Measurements from ENCODE around the gene ECE2.

The ECE2 gene

DNA sequence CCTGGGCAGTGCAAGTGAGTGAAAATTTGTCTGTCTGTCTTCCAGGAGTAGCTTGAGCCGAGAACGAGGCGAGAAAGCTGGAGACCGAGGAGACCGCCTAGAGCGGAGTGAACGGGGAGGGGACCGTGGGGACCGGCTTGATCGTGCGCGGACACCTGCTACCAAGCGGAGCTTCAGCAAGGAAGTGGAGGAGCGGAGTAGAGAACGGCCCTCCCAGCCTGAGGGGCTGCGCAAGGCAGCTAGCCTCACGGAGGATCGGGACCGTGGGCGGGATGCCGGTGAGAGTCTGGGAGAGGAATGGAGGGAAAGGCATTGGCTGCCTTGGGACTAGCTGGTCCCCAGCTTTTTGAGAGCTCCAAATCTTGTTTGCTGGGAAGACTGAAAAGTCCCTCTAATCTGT is 51.3 kb downstream of the ECE2 start:
- TF ChIP-seq JUND (IDR thresholded peaks at IDR 0.05; ENCODE audit: low read depth), result no peak
- in situ Hi-C loops (cut with HindIII; ENCODE audit: low pct_unique_long_range_greater_than_20kb, low sequenced_read_pairs), result no loop called here
- DNase-seq (ENCODE audit: low read depth in 1 of 2, low spot score in 1 of 2), result peak in 1 of 2 experiments; percentile 0

DNA sequence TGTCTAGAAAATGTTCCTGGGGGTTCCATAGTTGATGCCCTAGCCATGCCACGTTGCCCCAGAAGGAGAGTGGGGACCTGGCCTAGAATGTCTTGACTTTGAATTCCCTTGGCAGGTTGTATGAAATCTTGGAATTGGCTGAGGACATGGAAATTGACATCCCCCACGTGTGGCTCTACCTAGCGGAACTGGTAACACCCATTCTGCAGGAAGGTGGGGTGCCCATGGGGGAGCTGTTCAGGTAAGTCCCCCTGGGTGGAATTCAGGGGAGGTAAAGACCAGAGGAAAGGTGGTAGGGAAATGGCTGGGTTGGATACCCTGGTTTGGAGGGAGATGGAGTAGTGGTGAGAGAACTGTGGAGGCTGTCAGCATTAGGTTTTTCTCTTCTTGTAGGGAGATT is 52.7 kb downstream of the ECE2 start:
- in situ Hi-C loops (cut with HindIII; ENCODE audit: low pct_unique_long_range_greater_than_20kb, low sequenced_read_pairs), result no loop called here
- no peak for DNase-seq (ENCODE audit: low read depth in 1 of 2, low spot score in 1 of 2)
- TF ChIP-seq JUND (IDR thresholded peaks at IDR 0.05; ENCODE audit: low read depth), result no peak

DNA sequence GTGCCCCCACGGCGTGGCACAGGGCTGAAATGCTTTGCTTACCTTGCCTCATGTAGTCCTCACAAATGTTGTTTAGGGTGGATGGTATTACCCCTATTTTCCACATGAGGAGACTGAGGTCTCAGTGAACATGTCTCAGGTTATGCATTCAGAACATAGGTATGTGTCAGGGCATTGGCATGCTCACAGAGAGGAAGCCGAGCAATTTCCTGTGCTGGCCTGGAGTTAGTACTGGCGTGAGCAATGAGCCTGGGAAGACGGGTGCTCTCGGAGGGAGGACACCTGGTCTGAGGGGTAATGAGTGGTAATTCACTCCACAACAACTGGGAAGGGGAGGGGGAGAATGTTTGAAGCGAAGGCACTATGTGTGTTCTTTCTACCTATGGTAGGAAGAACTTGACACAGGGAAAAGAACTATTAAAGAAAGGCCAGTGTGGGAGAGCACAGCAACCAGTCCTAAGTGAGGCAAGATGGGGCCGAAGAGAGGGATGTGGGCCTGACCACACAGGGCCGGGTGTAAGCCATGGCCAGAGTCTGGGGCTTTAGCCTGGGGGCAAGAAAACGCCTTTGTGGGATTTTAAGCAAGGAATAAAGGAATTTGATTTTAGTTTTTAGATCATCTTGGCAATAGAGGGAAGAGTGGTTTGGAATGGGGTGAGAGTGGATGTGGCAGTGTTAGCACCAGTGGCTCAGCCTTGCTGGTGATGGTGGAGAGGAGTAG is 56.7 kb downstream of the ECE2 start:
- no peak for DNase-seq (ENCODE audit: low read depth in 1 of 2, low spot score in 1 of 2)
- in situ Hi-C loops (cut with HindIII; ENCODE audit: low pct_unique_long_range_greater_than_20kb, low sequenced_read_pairs), result no loop called here
- no peak for TF ChIP-seq JUND (IDR thresholded peaks at IDR 0.05; ENCODE audit: low read depth)

DNA sequence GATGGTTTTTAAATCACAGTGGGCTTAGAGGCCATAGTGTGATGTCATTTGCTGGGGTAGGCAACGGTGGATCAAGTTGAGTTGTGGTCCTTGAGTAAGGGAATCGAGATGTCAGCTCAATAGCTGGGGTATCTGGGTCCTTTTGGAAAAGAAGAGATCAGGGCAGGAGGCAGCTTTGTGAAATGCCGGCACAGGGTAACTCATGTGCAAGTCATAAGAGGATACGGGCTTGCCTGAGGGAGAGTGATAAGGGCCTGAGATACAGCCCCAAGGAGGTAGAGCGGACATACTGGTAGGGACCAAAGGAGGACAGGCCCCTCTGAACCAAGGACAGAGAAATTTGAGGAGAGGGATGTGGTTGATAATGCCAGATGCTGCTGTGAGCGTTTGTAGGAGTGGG is 57.4 kb downstream of the ECE2 start:
- no peak for DNase-seq (ENCODE audit: low read depth in 1 of 2, low spot score in 1 of 2)
- no peak for TF ChIP-seq JUND (IDR thresholded peaks at IDR 0.05; ENCODE audit: low read depth)
- in situ Hi-C loops (cut with HindIII; ENCODE audit: low pct_unique_long_range_greater_than_20kb, low sequenced_read_pairs), result no loop called here

DNA sequence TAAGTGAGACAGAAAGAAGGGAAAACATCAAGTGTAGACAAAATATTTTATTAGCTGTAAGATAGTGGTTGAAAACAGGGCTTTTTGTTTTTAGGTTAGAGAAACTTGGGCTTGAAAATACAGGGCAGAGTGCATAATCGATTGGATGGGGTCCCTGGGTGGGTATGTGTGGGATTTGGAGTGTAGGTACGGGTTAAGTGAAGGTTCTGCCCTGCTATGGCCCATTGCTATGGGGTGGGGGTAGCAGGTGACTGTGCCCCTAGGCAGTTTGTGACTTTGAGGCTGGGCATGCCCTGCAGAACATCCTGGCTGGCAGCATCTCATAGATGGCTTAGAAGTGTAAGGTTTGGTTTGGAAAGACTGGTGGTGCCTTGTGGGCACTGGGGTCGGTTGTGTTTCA is 57.9 kb downstream of the ECE2 start:
- no peak for TF ChIP-seq JUND (IDR thresholded peaks at IDR 0.05; ENCODE audit: low read depth)
- no peak for DNase-seq (ENCODE audit: low read depth in 1 of 2, low spot score in 1 of 2)
- in situ Hi-C loops (cut with HindIII; ENCODE audit: low pct_unique_long_range_greater_than_20kb, low sequenced_read_pairs), result no loop called here

DNA sequence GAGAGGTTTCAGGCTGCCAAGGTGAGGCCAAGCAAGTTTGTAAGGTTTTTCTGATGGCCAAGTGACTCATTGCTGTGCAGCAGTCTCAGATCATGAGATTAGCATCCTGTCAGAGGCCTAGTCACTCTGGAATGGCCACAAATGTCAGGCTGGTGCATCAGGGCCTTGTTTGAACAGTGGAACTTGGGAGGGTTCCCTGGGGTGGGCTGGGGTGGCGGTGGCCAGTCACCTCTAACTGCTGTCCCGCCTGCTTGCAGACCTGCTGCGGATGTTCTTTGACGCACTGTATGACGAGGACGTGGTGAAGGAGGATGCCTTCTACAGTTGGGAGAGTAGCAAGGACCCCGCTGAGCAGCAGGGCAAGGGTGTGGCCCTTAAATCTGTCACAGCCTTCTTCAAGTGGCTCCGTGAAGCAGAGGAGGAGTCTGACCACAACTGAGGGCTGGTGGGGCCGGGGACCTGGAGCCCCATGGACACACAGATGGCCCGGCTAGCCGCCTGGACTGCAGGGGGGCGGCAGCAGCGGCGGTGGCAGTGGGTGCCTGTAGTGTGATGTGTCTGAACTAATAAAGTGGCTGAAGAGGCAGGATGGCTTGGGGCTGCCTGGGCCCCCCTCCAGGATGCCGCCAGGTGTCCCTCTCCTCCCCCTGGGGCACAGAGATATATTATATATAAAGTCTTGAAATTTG is 58.8 kb downstream of the ECE2 start:
- peak; percentile 58; the same call in 1 of the 2 replicates for TF ChIP-seq JUND (IDR thresholded peaks at IDR 0.05; ENCODE audit: low read depth)
- in situ Hi-C loops (cut with HindIII; ENCODE audit: low pct_unique_long_range_greater_than_20kb, low sequenced_read_pairs), result no loop called here
- peak; percentile 64 to 78 for DNase-seq (ENCODE audit: low read depth in 1 of 2, low spot score in 1 of 2)

DNA sequence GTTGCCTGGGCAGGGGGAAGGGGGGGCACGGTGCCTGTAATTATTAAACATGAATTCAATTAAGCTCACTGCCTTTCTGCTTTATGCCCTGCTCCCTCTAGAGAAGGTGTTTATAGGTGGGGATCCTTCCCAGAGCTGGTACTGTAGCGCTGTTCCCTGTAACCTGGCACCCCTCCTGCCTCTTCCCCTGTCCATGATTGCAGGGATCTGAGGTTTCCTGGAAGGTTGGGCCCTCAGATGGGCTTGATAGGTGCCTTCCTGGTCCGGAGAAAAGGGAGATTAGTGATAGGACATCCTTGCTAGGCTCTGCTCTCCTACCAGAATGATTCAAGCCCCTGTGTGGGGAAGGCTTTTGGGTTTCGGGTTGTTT is 59.5 kb downstream of the ECE2 start:
- in situ Hi-C loops (cut with HindIII; ENCODE audit: low pct_unique_long_range_greater_than_20kb, low sequenced_read_pairs), result no loop called here
- peak in 1 of 2 experiments; percentile 55 for DNase-seq (ENCODE audit: low read depth in 1 of 2, low spot score in 1 of 2)
- no peak for TF ChIP-seq JUND (IDR thresholded peaks at IDR 0.05; ENCODE audit: low read depth)

DNA sequence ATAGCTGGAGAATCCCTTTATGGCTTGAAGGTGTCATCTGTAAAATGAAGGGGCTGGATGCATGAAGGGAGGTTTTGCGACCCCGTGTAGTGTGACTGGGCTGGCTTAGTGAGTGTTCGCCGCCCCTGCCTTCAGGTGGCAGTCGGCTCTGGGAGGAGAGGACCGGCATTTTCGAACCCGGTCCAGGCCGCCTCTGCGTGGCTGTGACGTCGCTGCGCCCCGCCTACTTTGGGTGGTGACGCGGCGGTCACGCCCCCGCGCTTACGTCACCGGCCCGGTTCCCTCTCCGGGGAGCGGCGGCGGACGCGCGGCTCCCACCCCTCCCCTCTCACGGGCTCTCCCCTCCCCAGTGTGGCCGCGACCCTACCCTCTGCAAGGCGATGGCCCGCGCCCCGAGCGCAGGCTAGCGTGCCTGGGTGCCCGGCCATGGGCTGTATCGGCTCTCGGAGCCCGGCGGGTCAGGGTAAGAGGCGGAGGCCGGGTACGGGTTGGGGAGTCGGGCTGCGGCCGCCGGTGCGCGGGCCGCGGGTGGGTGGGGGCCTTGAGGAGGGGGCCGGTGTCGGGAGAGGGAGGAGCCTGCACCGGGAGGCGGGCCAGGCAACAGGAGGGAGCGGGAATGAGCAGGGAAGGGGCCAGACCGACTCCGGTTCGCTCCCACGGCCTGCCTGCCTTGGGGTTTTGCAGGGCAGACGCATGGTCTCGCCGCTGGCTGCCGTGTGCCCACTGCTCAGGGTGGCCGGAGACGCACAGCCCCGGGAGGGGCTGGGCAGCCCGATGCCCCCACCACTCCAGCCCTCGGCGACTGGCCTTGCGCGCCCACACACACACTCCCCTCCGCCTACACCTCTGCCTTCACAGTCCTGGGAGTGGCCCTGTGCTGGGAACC is 60.1 kb downstream of the ECE2 start:
- DNase-seq (ENCODE audit: low read depth in 1 of 2, low spot score in 1 of 2), result peak; percentile 94 to 97
- in situ Hi-C loops (cut with HindIII; ENCODE audit: low pct_unique_long_range_greater_than_20kb, low sequenced_read_pairs), result no loop called here

DNA sequence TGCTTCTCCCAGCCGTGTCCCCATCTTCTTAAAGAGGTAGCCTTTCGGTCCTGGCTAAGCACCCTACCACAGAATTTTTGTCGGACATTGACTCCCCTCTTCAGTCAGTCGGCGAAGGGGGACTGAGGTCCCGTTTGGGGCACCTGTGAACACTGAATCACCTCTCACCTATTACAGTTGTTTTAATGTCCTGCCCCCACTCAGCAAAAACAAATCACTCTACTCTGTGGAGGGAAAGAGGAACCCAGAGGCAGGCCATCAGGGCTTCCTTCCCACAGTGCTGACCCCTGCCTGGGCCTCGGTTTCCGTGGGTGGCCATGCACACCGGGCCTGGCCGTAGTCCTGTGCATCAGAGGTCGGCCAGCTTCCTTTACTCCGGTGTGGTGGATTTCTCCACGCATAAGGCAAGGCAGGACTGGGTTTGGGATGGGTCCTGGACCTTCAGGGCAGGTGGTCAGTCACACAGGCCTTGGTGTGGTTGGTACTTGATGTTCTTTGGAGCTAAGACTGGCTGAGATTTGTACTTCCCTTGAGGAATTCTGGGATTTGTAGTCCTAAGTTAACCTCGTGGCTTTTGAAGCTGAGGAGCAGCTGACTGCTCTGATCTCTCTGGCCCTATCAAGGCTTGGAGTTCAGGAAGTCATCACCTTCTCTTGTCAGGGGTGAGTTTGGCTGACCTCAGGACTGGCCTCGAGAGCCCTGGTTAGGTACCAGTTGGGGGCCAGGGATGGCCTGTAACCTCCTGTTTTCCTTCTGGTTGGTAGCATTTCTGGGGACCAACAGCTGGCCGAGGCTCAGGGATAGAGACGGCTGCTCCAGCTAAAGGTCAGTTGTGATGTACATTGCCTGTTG is 61.0 kb downstream of the ECE2 start:
- in situ Hi-C loops (cut with HindIII; ENCODE audit: low pct_unique_long_range_greater_than_20kb, low sequenced_read_pairs), result no loop called here
- peak; percentile 72 to 86 for DNase-seq (ENCODE audit: low read depth in 1 of 2, low spot score in 1 of 2)

More for the DNA sequence above, 60.1 kb downstream of the ECE2 start:
- TF ChIP-seq JUND (IDR thresholded peaks at IDR 0.05; ENCODE audit: low read depth), result no peak; the same call in 1 of the 2 replicates

DNA sequence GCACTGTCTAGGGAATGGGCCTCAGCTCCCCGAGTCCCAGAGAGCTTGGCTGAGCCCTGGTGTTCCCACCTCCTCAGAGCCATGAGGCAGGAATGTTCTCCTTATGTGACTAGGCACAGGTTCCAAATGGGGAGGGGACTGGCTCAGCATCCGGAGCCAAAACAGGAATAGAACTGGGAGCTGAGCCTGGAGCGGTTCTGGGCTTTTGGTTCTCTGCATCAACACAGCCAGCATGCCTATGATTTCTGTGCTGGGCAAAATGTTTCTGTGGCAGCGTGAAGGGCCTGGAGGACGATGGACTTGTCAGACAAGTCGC is 61.5 kb downstream of the ECE2 start, which contains the start of gene FAM131A:
FAM131A (plus strand) TSS at position 202 of the 316 bp plus-strand sequence; CDS start at position 233, 31 bp downstream.
- in situ Hi-C loops (cut with HindIII; ENCODE audit: low pct_unique_long_range_greater_than_20kb, low sequenced_read_pairs), result no loop called here
- DNase-seq (ENCODE audit: low read depth in 1 of 2, low spot score in 1 of 2), result no peak
- TF ChIP-seq JUND (IDR thresholded peaks at IDR 0.05; ENCODE audit: low read depth), result no peak

More for the DNA sequence above, 61.0 kb downstream of the ECE2 start:
- TF ChIP-seq JUND (IDR thresholded peaks at IDR 0.05; ENCODE audit: low read depth), result no peak

DNA sequence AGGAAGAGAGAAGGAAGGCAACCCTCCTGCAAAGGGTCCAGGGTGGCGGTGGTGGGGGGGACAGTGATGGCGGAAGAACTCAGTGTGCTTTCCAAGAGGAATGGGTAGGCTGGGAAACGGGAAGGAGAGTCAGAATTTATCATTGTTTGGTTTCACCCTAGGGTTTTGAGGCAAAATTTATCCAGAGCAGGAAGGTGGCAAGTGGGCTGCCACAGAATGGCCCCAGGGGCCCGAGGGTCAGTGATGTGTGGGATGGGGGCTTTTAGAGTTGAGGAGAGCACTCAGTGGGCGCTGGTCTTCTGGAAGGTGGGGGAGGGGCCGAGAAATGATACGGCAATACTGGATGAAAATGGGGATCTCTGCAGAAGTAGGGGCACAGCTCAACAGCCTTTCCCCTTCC is 62.2 kb downstream of the ECE2 start:
- TF ChIP-seq JUND (IDR thresholded peaks at IDR 0.05; ENCODE audit: low read depth), result no peak
- no peak for DNase-seq (ENCODE audit: low read depth in 1 of 2, low spot score in 1 of 2)
- in situ Hi-C loops (cut with HindIII; ENCODE audit: low pct_unique_long_range_greater_than_20kb, low sequenced_read_pairs), result no loop called here

DNA sequence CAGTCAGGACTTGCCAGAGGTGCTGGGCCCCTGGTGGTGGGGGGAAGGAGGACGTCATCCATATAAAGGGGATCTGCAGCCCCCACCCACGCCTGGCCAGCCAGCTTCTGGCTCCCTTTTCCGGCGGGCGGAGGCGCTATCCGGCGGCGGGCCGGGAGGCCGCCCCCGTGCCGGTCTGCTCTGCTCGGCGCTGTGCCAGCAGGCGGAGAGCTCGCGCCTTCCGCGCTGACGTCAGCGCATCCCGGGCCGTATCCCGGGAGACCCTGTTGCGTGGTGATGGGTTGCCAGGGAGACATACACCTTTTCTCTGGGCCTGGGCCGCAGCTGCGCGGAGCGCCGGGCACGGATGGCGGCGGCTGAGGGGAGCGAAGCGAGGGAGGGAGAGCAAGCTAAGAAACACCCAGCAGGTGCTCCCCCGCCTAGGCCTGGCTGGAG is 62.7 kb downstream of the ECE2 start:
- DNase-seq (ENCODE audit: low read depth in 1 of 2, low spot score in 1 of 2), result no peak
- in situ Hi-C loops (cut with HindIII; ENCODE audit: low pct_unique_long_range_greater_than_20kb, low sequenced_read_pairs), result no loop called here
- no peak for TF ChIP-seq JUND (IDR thresholded peaks at IDR 0.05; ENCODE audit: low read depth)

Measured in T47D (cell line).